CD4-positive, alpha-beta T cell (primary cell): ENCODE data around the gene RNF213. TPM values are rescaled to one million over a fixed set of nuclear protein-coding genes. Genes with fewer than 3 reads are reported as not detected.

Experiments
- ATAC-seq: fragments of 200-7000 bp; cut with Tn5 transposase; one replicate; pipeline ENCODE4 v1.10.0; 2022; ENCODE audit warnings: mild to moderate bottlenecking; ENCODE audit not compliant: poor library complexity
- CTCF ChIA-PET: fragments of 350-600 bp; sonication (Branson Sonifier 250); formaldehyde crosslinking; loops from one replicate; lab custom pipeline; 2021; ENCODE audit warnings: antibody characterized with exemption, inconsistent platforms; lab: Charles Lee
- POLR2A ChIA-PET: fragments of 350-600 bp; sonication (Branson Sonifier 250); formaldehyde crosslinking; loops from one replicate; lab custom pipeline; 2021; ENCODE audit warnings: antibody characterized with exemption, inconsistent platforms; lab: Charles Lee
- DNase-seq, 14 experiments: peaks; one replicate each; pipeline ENCODE4 v3.0.0-alpha.2; 2013 to 2020; ENCODE audit warnings: mixed read lengths in 2 of 14
- H3K27ac ChIP-seq, 2 donors: one replicate each; pipeline versions ENCODE4 v1.5.1 to v1.7.0; 2013; ENCODE audit warnings: low read length in 2 of 2, low read depth in 1 of 2, mild to moderate bottlenecking in 1 of 2
- H3K27me3 ChIP-seq, 2 experiments: 1 replicate in 1 of 2; 2 replicates in 1 of 2; pipeline versions ENCODE4 v1.6.1 to v1.7.0; 2013; ENCODE audit warnings: low read length in 2 of 2, control low read depth in 1 of 2, mild to moderate bottlenecking in 1 of 2, moderate library complexity in 1 of 2; ENCODE audit not compliant: insufficient read depth in 2 of 2, control insufficient read depth in 1 of 2
- H3K36me3 ChIP-seq: one replicate; pipeline ENCODE4 v1.6.1; 2013; ENCODE audit warnings: low read length, control low read depth; ENCODE audit not compliant: insufficient read depth
- H3K4me1 ChIP-seq: one replicate; pipeline ENCODE4 v1.6.1; 2013; ENCODE audit warnings: low read length, control low read depth; ENCODE audit not compliant: insufficient read depth
- H3K4me3 ChIP-seq: one replicate; pipeline ENCODE4 v1.5.1; 2013; ENCODE audit warnings: mild to moderate bottlenecking, low read length, moderate library complexity
- H3K9me3 ChIP-seq, 2 experiments: 1 replicate in 1 of 2; 2 replicates in 1 of 2; pipeline versions ENCODE4 v1.6.1 to v1.7.0; 2013; ENCODE audit warnings: low read length in 2 of 2, mild to moderate bottlenecking in 2 of 2, control low read depth in 1 of 2, moderate library complexity in 1 of 2; ENCODE audit not compliant: control insufficient read depth in 1 of 2, insufficient read depth in 1 of 2
- H3K27ac Mint-ChIP-seq: one replicate; pipeline ENCODE4 v1.8.0; 2020; ENCODE audit warnings: mixed read lengths
- H3K27me3 Mint-ChIP-seq: one replicate; pipeline ENCODE4 v1.8.0; 2021; ENCODE audit warnings: mixed read lengths
- H3K36me3 Mint-ChIP-seq: one replicate; pipeline ENCODE4 v1.8.0; 2021; ENCODE audit warnings: low read depth, mixed read lengths
- H3K4me1 Mint-ChIP-seq: one replicate; pipeline ENCODE4 v1.8.0; 2021; ENCODE audit warnings: low read depth, mixed read lengths
- H3K4me3 Mint-ChIP-seq: one replicate; pipeline ENCODE4 v1.8.0; 2020; ENCODE audit warnings: mild to moderate bottlenecking, mixed read lengths
- H3K9me3 Mint-ChIP-seq: one replicate; pipeline ENCODE4 v1.8.0; 2020; ENCODE audit warnings: mixed read lengths
- intact Hi-C, 2 experiments: fragments of 100-400 bp; cut with DNase I in 1 of 2; cut with micrococcal nuclease in 1 of 2; formaldehyde crosslinking; loops; one replicate each; pipeline versions ENCODE4 v1.15.1 to v1.9.0; 2023 to 2025; cut with DNase I, micrococcal nuclease
- total RNA-seq, 174 experiments: library from RNA in 2 of 174; stranded (reverse) in 2 of 174; gene quantifications; one replicate each; pipeline ENCODE4 v1.2.3 and lab custom pipeline; 2021 to 2026
- TF ChIP-seq, protein P1 (sequence below): fragments of 200-600 bp; IDR thresholded peaks from one replicate; pipeline ENCODE4 v1.8.0; 2022; ENCODE audit warnings: antibody characterized with exemption, mild to moderate bottlenecking

RNF213 gene
- total RNA-seq, 2 experiments from 2014 or later, result 290 to 312 TPM

DNA sequence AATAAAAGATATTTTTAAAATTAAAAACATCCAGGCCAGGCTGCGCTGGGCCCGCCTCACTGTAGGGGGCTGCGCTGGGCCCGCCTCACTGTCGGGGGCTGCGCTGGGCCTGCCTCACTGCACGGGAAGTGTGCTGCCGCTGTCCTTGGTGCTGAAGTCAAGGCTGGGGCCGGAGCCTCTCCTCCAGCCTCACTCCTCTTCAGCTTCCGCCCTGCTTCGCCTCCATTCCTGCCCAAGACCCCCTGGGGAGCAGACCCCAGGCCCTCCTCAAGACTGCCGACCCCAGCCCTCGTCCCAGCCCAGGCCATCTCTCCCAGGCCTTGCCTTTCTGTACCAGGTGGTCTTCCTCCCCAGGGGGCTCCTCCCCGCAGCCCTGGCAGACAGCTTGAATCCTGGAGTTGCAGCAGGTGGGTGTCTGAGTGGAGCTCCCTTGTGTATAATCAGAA is 180.5 kb downstream of the RNF213 start:
- CTCF ChIA-PET, result no interaction called here
- TF ChIP-seq, protein P1, sequence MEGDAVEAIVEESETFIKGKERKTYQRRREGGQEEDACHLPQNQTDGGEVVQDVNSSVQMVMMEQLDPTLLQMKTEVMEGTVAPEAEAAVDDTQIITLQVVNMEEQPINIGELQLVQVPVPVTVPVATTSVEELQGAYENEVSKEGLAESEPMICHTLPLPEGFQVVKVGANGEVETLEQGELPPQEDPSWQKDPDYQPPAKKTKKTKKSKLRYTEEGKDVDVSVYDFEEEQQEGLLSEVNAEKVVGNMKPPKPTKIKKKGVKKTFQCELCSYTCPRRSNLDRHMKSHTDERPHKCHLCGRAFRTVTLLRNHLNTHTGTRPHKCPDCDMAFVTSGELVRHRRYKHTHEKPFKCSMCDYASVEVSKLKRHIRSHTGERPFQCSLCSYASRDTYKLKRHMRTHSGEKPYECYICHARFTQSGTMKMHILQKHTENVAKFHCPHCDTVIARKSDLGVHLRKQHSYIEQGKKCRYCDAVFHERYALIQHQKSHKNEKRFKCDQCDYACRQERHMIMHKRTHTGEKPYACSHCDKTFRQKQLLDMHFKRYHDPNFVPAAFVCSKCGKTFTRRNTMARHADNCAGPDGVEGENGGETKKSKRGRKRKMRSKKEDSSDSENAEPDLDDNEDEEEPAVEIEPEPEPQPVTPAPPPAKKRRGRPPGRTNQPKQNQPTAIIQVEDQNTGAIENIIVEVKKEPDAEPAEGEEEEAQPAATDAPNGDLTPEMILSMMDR, result no peak
- intact Hi-C loops, result no loop called here
- peaks cover 0 to 14% of the 10 kb centered on the region in 2 experiments for H3K9me3 ChIP-seq
- H3K27ac ChIP-seq, result no peak overlapping the region
- Mint-ChIP-seq H3K27me3 (peaks cover 5% of the 10 kb centered on the region), H3K4me1 (no peaks in the 10 kb centered on the region), H3K27ac (no peak overlapping the region), H3K4me3 (no peak overlapping the region), H3K36me3 (no peaks in the 10 kb centered on the region), H3K9me3 (no peaks in the 10 kb centered on the region)
- POLR2A ChIA-PET, result no interaction called here
- H3K36me3 ChIP-seq, result no peaks in the 10 kb centered on the region
- ATAC-seq (peak; percentile 51), DNase-seq (peak; percentile 28 to 72 (median 46))
- no peak overlapping the region for H3K4me3 ChIP-seq
- H3K4me1 ChIP-seq, result no peaks in the 10 kb centered on the region
- H3K27me3 ChIP-seq, result peaks cover 4 to 8% of the 10 kb centered on the region in 2 experiments

DNA sequence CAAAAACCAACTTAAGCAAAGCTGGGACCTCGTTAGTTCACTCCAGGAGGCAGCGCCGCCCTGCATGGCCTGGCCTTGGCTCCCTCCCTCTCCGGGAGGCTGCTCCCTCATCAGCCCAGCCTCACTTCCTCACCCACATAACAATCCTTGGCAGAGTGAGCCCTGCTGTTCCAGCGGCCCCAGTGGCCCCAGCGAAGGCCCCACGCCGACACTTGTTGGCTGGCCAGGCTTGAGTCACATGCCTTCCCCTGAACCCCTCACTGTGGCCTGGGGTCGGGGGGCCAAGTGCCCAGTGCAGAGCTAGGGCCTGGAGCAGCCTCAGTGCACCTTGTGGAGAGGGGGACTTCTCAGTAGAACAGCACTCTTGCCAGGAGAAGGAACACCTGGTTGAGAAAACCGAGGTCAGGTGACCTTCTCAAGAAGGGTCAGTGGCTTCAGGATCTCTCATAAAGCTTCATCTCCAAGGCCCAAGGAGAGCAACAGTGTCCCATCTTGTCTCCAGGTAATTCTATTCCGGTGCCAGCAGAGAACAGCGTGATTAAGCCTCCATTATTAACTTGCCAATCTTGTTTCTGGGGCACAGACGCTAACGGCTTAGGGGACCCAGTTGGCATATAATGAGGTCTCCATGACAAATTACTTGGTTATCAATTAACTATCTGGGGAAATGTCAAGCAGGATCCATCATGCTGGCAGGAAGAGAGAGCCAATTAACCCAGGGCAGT is 181.1 kb downstream of the RNF213 start:
- peaks cover 4 to 9% of the 10 kb centered on the region in 2 experiments for H3K27me3 ChIP-seq
- no peak overlapping the region for H3K27ac ChIP-seq
- H3K9me3 ChIP-seq, result peaks cover 0 to 14% of the 10 kb centered on the region in 2 experiments
- H3K4me3 ChIP-seq, result no peak overlapping the region
- Mint-ChIP-seq H3K36me3 (no peaks in the 10 kb centered on the region), H3K4me3 (no peak overlapping the region), H3K27me3 (peaks cover 5% of the 10 kb centered on the region), H3K4me1 (no peaks in the 10 kb centered on the region), H3K27ac (no peak overlapping the region), H3K9me3 (no peaks in the 10 kb centered on the region)
- H3K4me1 ChIP-seq, result no peaks in the 10 kb centered on the region
- DNase-seq, result no peak
- H3K36me3 ChIP-seq, result no peaks in the 10 kb centered on the region
- TF ChIP-seq, protein P1, result no peak
- no peak for ATAC-seq
- ChIA-PET POLR2A (no interaction called here), CTCF (no interaction called here)
- intact Hi-C loops, result no loop called here

DNA sequence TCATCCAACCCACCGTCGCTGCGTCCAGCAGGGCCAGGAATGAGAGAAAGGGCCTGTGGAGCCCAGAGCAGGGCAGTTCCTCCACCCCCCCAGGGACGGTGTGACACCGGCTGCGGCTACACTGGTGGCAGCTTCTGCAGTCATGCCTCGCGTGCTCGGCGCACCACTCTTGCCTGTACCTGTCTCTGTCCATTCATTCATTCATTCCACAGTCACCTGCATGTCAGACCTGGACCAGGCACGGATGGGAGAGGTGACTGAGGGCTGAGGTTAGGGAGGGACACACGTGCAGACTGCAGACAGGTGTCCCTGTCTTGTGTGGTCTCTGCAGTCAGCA is 181.6 kb downstream of the RNF213 start:
- TF ChIP-seq, protein P1, result no peak
- intact Hi-C loops, result no loop called here
- peaks cover 4 to 9% of the 10 kb centered on the region in 2 experiments for H3K27me3 ChIP-seq
- H3K4me1 ChIP-seq, result no peaks in the 10 kb centered on the region
- H3K4me3 Mint-ChIP-seq, result no peak overlapping the region
- DNase-seq, result no peak
- no peak overlapping the region for H3K4me3 ChIP-seq
- no peaks in the 10 kb centered on the region for H3K36me3 Mint-ChIP-seq
- no peak for ATAC-seq
- H3K27me3 Mint-ChIP-seq, result peaks cover 5% of the 10 kb centered on the region
- no peaks in the 10 kb centered on the region for H3K4me1 Mint-ChIP-seq
- no peaks in the 10 kb centered on the region for H3K36me3 ChIP-seq
- CTCF ChIA-PET, result no interaction called here
- POLR2A ChIA-PET, result interaction anchor here (1.4 kb wide), 1 partner anchor 12 kb away, joined by 5 read pairs; no protein-coding TSS in a partner anchor
- H3K27ac ChIP-seq, result no peak overlapping the region
- H3K9me3 ChIP-seq, result peaks cover 0 to 14% of the 10 kb centered on the region in 2 experiments
- H3K9me3 Mint-ChIP-seq, result no peaks in the 10 kb centered on the region
- H3K27ac Mint-ChIP-seq, result no peak overlapping the region
